SJCRH30 (cell line): ENCODE data around the gene MYCN. TPM values are rescaled to one million over a fixed set of nuclear protein-coding genes. Genes with fewer than 3 reads are reported as not detected.
"Not testable (repeated sequence)": the region's sequence is repeated elsewhere in the genome, so short reads cannot be mapped to it uniquely, and the experiment has no call there.

Experiments
- DNase-seq, 2 experiments: peaks; one replicate each; pipeline ENCODE4 v3.0.0-alpha.2; 2015 to 2020
- H3K27ac ChIP-seq: fragments of 250-450 bp; sonication (Bioruptor Pico); 2 replicates; pipeline ENCODE4 v1.5.1; 2020; ENCODE audit warnings: mild to moderate bottlenecking, moderate library complexity
- H3K27me3 ChIP-seq: fragments of 250-450 bp; sonication (Bioruptor Pico); 2 replicates; pipeline ENCODE4 v1.5.1; 2020; ENCODE audit warnings: mild to moderate bottlenecking, moderate library complexity
- H3K36me3 ChIP-seq: fragments of 250-450 bp; sonication (Bioruptor Pico); 2 replicates; pipeline ENCODE4 v1.5.1; 2020; ENCODE audit warnings: mild to moderate bottlenecking, moderate library complexity
- H3K4me1 ChIP-seq: fragments of 250-450 bp; sonication (Bioruptor Pico); 2 replicates; pipeline ENCODE4 v1.5.1; 2020; ENCODE audit warnings: mild to moderate bottlenecking, moderate library complexity
- H3K4me3 ChIP-seq: fragments of 250-450 bp; sonication (Bioruptor Pico); 2 replicates; pipeline ENCODE4 v1.5.1; 2020; ENCODE audit warnings: mild to moderate bottlenecking, moderate library complexity
- H3K9me3 ChIP-seq: fragments of 250-450 bp; sonication (Bioruptor Pico); replicated peaks from 2 replicates; pipeline ENCODE4 v1.5.1; 2020; ENCODE audit warnings: mild to moderate bottlenecking, moderate library complexity
- total RNA-seq: library from RNA; depleted of rRNA; stranded (reverse); fragments of >200 nt; shearing (Covaris generic); gene quantifications from 2 replicates; pipeline ENCODE4 v1.2.3, GENCODE V29; 2014

The MYCN gene
- total RNA-seq, 1 experiment from 2014 or later = 190 TPM

DNA sequence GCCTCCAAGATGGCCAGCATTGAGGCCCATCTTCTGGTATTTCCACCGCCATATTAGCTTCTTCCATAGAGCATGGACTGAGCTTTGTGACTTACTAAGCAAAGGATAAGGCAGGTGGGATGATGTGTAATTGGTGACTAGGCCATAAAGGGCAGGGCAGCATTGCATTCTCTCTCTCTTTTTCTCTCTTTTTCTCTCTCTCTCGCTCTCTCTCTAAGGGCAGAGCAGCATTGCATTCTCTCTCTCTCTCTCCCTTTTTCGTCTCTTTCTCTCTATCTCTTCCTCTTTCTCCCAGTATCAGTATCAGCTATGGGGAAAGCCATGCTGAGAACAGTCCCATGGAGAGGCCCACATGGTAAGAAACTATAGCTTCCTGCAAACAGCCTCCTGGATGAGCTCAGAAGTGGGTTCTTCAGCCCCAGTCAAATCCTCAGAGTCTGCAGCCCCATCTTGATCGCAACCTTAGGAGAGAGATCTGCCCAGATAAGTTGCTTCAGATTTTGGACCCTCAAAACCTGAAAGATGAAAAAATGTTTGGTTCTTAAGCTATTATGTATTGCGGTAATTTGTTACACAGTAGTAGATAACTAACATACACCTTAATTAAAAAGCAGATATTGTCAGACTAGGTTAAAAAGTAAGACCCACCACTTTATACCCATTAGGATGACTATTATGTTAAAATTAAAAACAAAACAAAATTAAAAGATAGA, 39.1 kb upstream of the MYCN start:
- Histone ChIP-seq H3K4me1 (no peaks in the 10 kb centered on the region; the same call in 1 of the 2 replicates), H3K36me3 (no peaks in the 10 kb centered on the region; the same call in 1 of the 2 replicates), H3K9me3 (peaks cover 20% of the 10 kb centered on the region), H3K27me3 (no peaks in the 10 kb centered on the region), H3K27ac (no peak overlapping the region), H3K4me3 (no peak overlapping the region)
- no peak for DNase-seq

DNA sequence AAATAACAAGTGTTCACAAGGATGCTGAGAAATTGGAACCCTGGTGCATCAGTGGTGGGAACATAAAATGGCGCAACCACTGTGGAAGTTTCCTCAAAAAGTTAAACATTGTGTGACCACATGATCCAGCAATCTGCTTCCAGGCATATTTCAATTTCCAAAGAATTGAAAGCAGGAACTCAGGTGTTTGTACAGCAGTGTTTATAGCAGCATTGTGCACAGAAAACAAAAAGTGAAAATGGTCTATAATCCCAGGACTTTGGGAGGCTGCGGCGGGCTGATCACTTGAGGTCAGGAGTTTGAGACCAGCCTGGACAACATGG, 38.6 kb upstream of the MYCN start:
- H3K4me1 ChIP-seq = no peaks in the 10 kb centered on the region; the same call in 1 of the 2 replicates
- DNase-seq = no peak
- H3K27ac ChIP-seq = no peak overlapping the region
- H3K27me3 ChIP-seq = no peaks in the 10 kb centered on the region
- no peak overlapping the region for H3K4me3 ChIP-seq
- H3K9me3 ChIP-seq = peaks cover 20% of the 10 kb centered on the region
- H3K36me3 ChIP-seq = no peaks in the 10 kb centered on the region; the same call in 1 of the 2 replicates

DNA sequence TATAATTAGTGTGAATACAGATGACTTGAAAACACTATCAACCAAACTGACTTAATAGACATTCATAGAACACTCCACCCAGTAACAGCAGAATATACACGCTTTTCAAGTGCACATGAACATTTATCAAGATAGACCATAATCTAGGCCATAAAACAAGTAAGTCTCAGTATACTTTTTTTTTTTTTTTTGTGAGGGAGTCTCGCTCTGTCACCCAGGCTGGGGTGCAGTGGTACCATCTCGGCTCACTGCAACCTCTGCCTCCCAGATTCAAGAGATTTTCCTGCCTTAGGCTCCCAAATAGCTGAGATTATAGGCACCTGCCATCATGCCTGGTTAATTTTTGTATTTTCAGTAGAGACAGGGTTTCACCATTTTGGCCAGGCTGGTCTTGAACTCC, 36.4 kb upstream of the MYCN start:
- not testable (repeated sequence) for H3K27me3 ChIP-seq, H3K4me3 ChIP-seq, H3K27ac ChIP-seq, DNase-seq, H3K36me3 ChIP-seq, H3K4me1 ChIP-seq
- H3K9me3 ChIP-seq = peaks cover 14% of the 10 kb centered on the region

DNA sequence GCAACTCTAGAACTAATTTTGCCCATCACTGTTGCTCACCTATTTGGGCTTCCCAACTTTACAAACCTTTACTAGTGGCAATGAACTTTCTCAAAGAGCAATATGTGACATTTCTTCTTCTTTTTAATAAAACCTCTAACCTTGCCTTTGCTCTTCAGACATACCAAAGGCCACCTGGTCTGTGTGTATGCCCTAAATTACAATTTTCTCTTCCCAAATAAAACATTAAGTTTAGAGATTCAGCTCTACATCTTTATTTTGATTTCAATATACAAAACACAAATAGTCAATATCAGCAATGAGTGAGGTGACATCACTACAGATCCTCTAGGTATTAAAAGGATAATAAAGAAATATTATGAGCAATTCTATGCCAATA, 35.1 kb upstream of the MYCN start:
- DNase-seq = no peak
- Histone ChIP-seq H3K9me3 (peaks cover 14% of the 10 kb centered on the region), H3K36me3 (no peaks in the 10 kb centered on the region; the same call in 1 of the 2 replicates), H3K4me1 (peaks cover 7% of the 10 kb centered on the region), H3K27ac (no peak overlapping the region), H3K27me3 (no peaks in the 10 kb centered on the region), H3K4me3 (no peak overlapping the region)

DNA sequence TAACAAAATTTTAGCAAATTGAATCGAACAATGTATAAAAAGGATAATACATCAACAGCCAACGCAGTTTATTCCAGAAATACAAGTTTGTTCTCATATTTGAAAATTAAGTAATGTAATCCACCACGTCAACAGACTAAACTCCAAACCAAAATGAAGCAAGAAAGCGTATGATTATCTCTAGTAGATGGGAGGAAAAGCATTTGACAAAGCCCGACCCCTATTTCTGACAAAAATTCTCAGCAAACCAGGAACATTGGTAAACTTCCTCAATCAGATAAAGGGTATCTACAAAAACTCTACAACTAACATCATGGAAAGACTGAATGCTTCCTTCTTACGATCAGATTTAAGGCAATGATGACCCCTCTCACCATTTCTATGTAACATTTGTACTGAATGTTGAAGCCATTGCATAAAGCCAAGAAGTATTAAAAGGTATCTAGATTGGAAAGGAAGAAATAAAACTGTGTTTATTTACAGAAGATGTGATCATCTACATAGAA, 34.3 kb upstream of the MYCN start:
- no peaks in the 10 kb centered on the region for H3K27me3 ChIP-seq
- peaks cover 10% of the 10 kb centered on the region for H3K4me1 ChIP-seq
- no peak overlapping the region for H3K27ac ChIP-seq
- H3K36me3 ChIP-seq = no peaks in the 10 kb centered on the region
- no peak overlapping the region for H3K4me3 ChIP-seq
- no peak for DNase-seq
- peaks cover 9% of the 10 kb centered on the region for H3K9me3 ChIP-seq

DNA sequence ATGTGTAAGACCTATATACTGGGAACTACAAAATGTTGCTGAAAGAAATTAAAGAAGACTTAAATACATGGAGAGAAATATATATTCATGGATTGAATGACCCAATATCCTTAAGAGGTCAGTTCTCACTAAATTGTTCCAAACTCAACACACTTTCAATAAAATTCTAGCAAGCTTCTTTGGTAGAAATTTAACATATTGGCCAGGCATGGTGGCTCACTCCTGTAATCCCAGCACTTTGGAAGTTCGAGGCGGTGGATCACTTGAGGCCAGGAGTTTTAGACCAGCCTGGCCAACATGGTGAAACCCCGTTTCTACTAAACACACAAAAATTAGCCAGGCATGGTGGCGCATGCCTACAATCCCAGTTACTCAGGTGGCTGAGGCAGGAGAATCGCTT, 33.6 kb upstream of the MYCN start:
- no peak overlapping the region for H3K27ac ChIP-seq
- H3K27me3 ChIP-seq = no peaks in the 10 kb centered on the region
- H3K9me3 ChIP-seq = peaks cover 7% of the 10 kb centered on the region
- no peak for DNase-seq
- H3K4me3 ChIP-seq = no peak overlapping the region
- peaks cover 17% of the 10 kb centered on the region for H3K4me1 ChIP-seq
- no peaks in the 10 kb centered on the region for H3K36me3 ChIP-seq

DNA sequence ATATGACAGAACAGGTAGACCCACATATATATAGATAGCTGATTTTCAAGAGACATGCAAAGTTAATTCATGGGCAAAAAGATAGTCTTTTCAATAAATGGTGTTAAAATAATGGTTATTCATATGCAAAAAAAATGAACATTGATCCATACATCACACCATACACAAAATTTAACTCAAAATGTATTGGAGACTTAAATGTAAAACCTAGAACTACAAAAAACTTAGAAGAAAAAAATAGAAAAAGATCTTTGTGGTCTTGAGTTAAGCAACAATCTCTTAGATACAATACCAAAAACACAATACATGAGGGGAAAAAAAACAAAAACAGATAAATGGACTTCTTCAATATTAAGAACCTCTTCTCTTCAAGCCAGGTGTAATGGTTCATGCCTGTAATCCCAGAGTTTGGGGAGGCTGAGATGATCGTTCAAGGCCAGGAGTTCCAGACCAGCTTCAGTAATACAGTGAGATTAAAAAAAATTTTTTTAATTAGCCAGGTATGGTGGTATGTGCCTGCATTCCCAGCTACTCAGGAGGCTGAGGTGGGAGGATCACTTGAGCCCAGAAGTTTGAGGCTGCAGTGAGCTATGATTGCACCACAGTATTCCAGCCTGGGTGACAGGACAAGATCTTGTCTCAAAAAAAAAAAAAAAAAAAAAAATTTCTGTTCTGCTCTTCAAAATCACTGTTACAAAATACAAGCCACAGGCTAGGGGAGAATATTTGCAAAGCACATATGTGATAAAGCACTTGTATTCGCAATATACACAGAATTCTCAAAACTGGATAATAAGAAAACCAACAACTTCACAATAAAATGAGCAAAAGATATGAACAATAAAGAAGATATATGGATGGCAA, 32.7 kb upstream of the MYCN start:
- DNase-seq = no peak
- Histone ChIP-seq H3K4me1 (peaks cover 25% of the 10 kb centered on the region), H3K27me3 (no peaks in the 10 kb centered on the region), H3K27ac (peak overlapping the region; percentile 17; the same call in 1 of the 2 replicates), H3K4me3 (no peak overlapping the region), H3K9me3 (peaks cover 7% of the 10 kb centered on the region), H3K36me3 (no peaks in the 10 kb centered on the region)

DNA sequence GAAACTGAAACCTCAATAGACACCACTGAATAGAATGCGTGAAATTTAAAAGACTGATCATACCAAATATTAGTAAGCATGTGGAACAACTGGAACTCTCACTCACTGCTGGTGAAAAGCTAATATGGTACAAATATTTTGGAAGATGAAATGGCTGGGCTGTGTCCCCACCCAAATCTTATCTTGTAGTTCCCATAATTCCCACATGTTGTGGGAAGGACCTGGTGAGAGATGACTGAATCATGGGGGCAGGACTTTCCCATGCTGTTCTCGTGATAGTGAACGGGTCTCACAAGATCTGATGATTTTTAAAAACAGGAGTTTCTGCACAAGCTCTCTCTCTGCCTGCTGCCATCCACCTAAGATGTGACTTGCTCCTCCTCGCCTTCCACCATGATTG, 32.0 kb upstream of the MYCN start:
- peak in 1 of 2 experiments; percentile 48 for DNase-seq
- H3K4me1 ChIP-seq = peaks cover 32% of the 10 kb centered on the region
- H3K36me3 ChIP-seq = no peaks in the 10 kb centered on the region
- H3K27me3 ChIP-seq = no peaks in the 10 kb centered on the region
- peaks cover 7% of the 10 kb centered on the region for H3K9me3 ChIP-seq
- peak overlapping the region; percentile 17 for H3K27ac ChIP-seq
- no peak overlapping the region for H3K4me3 ChIP-seq

DNA sequence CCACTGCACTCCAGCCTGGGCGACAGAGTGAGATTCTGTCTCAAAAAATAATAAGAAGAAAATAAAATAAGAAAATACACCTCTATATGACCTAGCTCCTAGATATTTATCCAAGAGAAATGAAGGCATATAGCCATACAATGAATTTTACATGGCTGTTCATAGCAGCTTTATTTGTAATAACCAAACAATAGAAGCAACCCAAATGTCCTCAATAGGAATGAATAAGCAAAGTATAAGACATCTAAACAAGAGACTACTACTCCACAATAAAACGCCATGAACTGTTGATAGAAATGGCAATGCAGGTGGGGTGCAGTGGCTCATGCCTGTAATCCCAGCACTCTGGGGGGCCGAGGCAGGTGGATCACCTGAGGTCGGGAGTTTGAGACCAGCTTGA, 31.2 kb upstream of the MYCN start:
- no peak overlapping the region for H3K27ac ChIP-seq
- no peak overlapping the region for H3K4me3 ChIP-seq
- H3K36me3 ChIP-seq = no peaks in the 10 kb centered on the region
- no peak for DNase-seq
- no peaks in the 10 kb centered on the region for H3K27me3 ChIP-seq
- H3K4me1 ChIP-seq = peaks cover 40% of the 10 kb centered on the region
- H3K9me3 ChIP-seq = peaks cover 7% of the 10 kb centered on the region

DNA sequence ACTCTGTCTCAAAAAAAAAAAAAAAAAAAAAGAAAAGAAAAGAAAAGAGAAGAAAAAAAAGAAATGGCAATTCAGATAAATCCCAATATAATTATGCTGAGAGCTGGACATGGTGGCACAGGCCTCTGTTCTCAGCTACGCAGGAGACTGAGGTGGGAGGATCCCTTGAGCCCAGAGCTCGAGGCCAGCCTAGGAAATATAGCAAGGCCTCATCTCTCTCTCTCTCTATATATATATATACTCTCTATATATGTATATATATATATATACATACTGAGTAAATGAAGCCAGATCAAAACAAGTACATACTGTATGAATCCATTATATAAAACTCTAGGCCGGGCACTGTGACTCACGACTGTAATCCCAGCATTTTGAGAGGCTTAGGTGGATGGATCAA, 30.6 kb upstream of the MYCN start:
- Histone ChIP-seq H3K4me3 (no peak overlapping the region), H3K27ac (no peak overlapping the region), H3K27me3 (no peaks in the 10 kb centered on the region), H3K4me1 (peaks cover 45% of the 10 kb centered on the region), H3K36me3 (no peaks in the 10 kb centered on the region), H3K9me3 (peaks cover 7% of the 10 kb centered on the region)
- no peak for DNase-seq

DNA sequence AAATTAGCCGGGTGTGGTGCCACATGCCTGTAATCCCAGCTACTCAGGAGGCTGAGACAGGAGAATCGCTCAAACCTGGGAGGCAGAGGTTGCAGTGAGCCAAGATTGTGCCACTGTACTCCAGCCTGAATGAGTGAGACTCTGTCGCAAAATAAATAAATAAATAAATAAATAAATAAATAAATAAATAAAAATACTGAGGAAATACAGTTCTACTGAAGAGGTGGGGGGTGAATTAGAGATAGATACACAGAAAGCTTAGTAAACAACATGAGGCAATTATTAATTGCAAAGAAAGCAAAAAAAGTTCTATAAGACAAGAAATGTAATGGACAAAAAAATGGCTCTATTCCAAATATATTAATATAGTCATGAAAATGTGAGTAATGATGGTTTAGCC, 29.1 kb upstream of the MYCN start:
- not testable (repeated sequence) for H3K9me3 ChIP-seq, H3K27me3 ChIP-seq, DNase-seq, H3K36me3 ChIP-seq
- peak overlapping the region; percentile 95 for H3K27ac ChIP-seq
- H3K4me3 ChIP-seq = peak overlapping the region; percentile 30
- peaks cover 56% of the 10 kb centered on the region for H3K4me1 ChIP-seq

DNA sequence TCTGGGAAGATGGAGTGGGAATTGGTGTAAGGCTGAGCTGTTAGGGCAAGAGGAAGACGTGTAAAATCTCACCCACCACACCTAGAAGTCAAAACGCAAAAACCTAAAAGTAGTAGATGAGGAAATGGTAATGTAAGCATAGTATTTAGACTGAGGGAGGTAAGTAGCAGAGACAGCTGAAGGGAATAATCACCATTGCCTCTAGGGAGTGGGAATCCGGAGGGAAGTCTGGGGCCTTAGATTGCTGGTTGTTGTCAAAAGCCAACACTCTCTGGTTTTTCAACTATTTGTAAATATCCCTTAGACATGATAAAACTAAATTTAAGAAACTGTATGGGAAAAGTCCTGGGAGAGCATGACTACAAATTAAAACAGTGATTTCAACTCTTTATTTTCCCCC, 28.7 kb upstream of the MYCN start:
- no peaks in the 10 kb centered on the region for H3K36me3 ChIP-seq
- DNase-seq = peak; percentile 74 to 93
- H3K27me3 ChIP-seq = no peaks in the 10 kb centered on the region
- H3K4me1 ChIP-seq = peaks cover 59% of the 10 kb centered on the region
- H3K27ac ChIP-seq = peak overlapping the region; percentile 95
- peak overlapping the region; percentile 30 for H3K4me3 ChIP-seq
- no peaks in the 10 kb centered on the region for H3K9me3 ChIP-seq

DNA sequence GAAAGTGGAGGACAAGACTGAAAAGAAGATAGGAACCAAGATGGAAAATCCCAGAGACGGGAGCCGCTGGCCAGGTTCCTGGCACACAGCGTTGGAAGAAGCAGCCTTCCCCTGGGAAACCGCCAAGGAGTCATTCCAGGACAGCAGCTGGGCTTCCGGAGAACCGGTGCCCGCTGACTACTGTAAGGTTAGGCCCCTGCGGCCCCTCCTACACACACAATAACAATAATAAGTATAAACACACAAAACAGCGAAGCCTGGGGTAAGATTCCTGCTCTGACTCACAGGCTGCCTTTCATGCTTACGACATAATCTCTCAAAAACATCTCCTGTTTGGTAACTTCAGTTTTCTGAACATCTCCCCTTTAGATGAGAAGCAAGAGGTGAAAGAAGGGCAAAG, 28.1 kb upstream of the MYCN start:
- Histone ChIP-seq H3K9me3 (no peaks in the 10 kb centered on the region), H3K27ac (peak overlapping the region; percentile 95), H3K36me3 (no peaks in the 10 kb centered on the region), H3K27me3 (no peaks in the 10 kb centered on the region), H3K4me1 (peaks cover 59% of the 10 kb centered on the region), H3K4me3 (peak overlapping the region; percentile 30)
- DNase-seq = peak; percentile 98 to 99

DNA sequence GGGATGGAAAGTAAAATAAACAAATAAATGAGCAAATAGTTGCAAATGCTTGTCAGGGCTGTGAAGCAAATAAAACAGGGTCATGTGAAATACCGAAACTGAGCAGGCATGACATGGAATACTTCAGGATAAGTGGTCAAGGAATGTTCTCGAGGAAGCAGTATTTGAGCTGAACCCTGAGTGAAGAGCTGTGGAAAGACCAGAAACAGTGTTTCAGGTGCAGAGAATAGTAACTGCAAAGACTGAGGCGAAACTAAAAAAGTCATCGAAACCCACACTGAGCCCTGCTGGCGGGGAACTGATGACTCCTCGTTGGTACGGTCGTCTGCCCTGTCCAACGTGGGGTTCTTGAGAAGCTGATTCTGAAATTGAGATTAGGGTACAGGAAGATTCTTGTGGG, 27.2 kb upstream of the MYCN start:
- peaks cover 57% of the 10 kb centered on the region for H3K4me1 ChIP-seq
- no peaks in the 10 kb centered on the region for H3K9me3 ChIP-seq
- H3K27me3 ChIP-seq = no peaks in the 10 kb centered on the region
- H3K4me3 ChIP-seq = no peak overlapping the region
- no peaks in the 10 kb centered on the region for H3K36me3 ChIP-seq
- peak overlapping the region; percentile 95; the same call in 1 of the 2 replicates for H3K27ac ChIP-seq
- DNase-seq = peak in 1 of 2 experiments; percentile 46
